ENCODE data around the gene PTGER1.

The PTGER1 gene

DNA sequence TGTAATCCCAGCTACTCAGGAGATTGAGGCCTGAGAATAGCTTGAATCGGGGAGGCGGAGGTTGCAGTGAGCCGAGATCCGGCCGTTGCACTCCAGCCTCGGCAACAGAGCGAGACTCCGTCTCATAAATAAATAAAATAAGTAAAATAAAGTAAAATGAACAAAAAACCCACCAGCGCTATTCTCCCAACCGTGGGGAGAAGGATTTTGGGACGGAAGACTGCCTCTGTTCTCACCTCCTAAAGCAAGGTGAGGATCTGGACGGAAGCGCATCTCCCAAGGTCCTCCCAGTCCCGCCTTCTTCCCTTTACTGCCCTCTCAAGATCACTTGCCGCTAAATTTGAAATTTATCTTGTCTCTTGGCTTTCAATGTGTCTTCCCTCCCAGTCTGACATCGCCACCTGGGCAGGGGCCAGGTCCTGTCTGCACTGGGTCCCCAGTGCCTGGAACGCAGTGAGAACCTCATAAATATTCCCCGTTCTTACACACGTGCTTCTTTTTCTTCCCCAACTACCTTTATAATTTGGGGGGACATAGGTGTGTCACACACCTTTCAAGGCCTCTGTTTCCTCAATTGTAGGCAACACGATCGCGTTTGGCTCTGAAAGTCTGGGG is 44.2 kb upstream of the PTGER1 start:
- peaks cover 32% of the 10 kb centered on the region for H3K36me3 ChIP-seq (ENCODE audit: insufficient read depth, low read length)
- no peak overlapping the region for H2AFZ ChIP-seq (ENCODE audit: low read length)
- no peak for TF ChIP-seq EZH2 (IDR thresholded peaks at IDR 0.05; ENCODE audit: borderline replicate concordance, low read length)
- TF ChIP-seq, protein P1, sequence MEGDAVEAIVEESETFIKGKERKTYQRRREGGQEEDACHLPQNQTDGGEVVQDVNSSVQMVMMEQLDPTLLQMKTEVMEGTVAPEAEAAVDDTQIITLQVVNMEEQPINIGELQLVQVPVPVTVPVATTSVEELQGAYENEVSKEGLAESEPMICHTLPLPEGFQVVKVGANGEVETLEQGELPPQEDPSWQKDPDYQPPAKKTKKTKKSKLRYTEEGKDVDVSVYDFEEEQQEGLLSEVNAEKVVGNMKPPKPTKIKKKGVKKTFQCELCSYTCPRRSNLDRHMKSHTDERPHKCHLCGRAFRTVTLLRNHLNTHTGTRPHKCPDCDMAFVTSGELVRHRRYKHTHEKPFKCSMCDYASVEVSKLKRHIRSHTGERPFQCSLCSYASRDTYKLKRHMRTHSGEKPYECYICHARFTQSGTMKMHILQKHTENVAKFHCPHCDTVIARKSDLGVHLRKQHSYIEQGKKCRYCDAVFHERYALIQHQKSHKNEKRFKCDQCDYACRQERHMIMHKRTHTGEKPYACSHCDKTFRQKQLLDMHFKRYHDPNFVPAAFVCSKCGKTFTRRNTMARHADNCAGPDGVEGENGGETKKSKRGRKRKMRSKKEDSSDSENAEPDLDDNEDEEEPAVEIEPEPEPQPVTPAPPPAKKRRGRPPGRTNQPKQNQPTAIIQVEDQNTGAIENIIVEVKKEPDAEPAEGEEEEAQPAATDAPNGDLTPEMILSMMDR (IDR thresholded peaks at IDR 0.05; ENCODE audit: low read length), result no peak
- peak overlapping the region; percentile 70 for H3K27ac ChIP-seq (ENCODE audit: low read depth, low read length, poor library complexity, severe bottlenecking)
- peaks cover 48% of the 10 kb centered on the region for H3K4me1 ChIP-seq (ENCODE audit: insufficient read depth, low read length, severe bottlenecking)
- no peaks in the 10 kb centered on the region for H3K9me2 ChIP-seq (ENCODE audit: low read depth, low read length)
- no peaks in the 10 kb centered on the region for H3K27me3 ChIP-seq (ENCODE audit: insufficient read depth, low read length)
- peak overlapping the region; percentile 53 for H3K4me3 ChIP-seq (ENCODE audit: low read depth, low read length, poor library complexity, severe bottlenecking)
- peaks cover 9% of the 10 kb centered on the region; the same call in 1 of the 2 replicates for H3F3A ChIP-seq (ENCODE audit: insufficient read depth, low read length)
- no peaks in the 10 kb centered on the region for H3K9me3 ChIP-seq (ENCODE audit: low read length)
- no peaks in the 10 kb centered on the region for H4K20me1 ChIP-seq (ENCODE audit: insufficient read depth, low read length)
- H3K4me2 ChIP-seq (ENCODE audit: low read length), result peak overlapping the region; percentile 62
- H3K9ac ChIP-seq (ENCODE audit: low read length), result no peak overlapping the region; the same call in 1 of the 2 replicates
- peaks cover 16% of the 10 kb centered on the region for H3K79me2 ChIP-seq (ENCODE audit: insufficient read depth, low read length)

DNA sequence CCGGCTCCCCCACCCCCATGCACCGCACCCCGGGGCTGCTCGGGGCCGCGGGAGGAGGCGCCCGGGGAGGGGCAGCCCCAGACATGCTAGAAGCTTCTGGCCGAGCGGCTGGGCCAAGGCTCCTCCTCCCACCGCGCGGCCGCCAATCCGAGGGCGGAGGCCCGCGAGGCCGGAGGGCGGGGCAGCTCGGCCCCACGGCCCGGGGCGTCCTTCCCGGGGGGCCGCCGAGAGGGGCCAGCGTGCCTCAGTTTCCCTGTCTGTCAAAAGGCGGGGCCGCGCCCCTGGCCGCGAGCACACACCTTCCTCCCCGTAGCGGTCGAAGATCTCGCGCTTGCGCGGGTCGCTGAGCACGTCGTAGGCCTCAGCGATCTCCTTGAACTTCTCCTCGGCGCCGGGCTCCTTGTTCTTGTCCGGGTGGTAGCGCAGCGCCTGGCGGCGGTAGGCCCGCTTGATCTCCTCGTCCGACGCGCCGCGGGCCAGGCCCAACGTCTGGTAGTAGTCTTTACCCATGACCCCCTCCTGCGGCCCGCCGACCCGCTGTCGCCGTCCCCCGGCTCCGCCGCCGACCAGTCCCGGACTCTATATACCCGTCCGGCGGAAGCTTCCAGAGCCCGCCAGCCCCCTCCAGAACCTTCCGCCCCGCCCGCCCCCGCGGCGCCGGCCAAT is 42.8 kb upstream of the PTGER1 start, which contains the start of gene DNAJB1:
Gene DNAJB1 (minus strand): TSS at position 558 of the 666 bp plus-strand sequence. CDS start 48 bp downstream, at position 510.
- no peak within 1 kb of the TSS for H2AFZ ChIP-seq (ENCODE audit: low read length)

DNA sequence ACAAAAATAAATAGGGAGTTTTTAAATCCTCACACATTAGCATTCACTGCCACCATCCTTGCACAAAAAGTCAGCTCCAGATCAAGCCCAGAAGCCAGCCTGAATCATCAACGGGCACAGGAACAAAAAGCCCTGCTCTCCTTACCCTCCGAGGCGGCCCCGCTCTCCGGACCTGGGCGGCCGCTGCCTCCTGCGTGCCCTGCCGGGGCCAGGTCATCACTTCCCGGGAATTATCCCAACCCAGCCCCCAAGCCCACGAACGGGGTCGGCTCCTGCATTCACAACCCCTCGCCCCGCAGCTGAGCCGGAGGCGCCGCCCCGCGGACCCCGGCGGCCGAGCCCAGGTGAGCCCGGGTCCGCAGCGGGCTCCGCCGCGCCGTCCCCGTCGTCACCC is 42.3 kb upstream of the PTGER1 start:
- TF ChIP-seq EZH2 (IDR thresholded peaks at IDR 0.05; ENCODE audit: borderline replicate concordance, low read length), result no peak
- TF ChIP-seq, protein P1 (IDR thresholded peaks at IDR 0.05; ENCODE audit: low read length), result no peak
- no peaks in the 10 kb centered on the region for H3K27me3 ChIP-seq (ENCODE audit: insufficient read depth, low read length)
- peak overlapping the region; percentile 84 for H3K4me2 ChIP-seq (ENCODE audit: low read length)
- peaks cover 45% of the 10 kb centered on the region for H3K36me3 ChIP-seq (ENCODE audit: insufficient read depth, low read length)
- H3K4me3 ChIP-seq (ENCODE audit: low read depth, low read length, poor library complexity, severe bottlenecking), result peak overlapping the region; percentile 98
- H3K9ac ChIP-seq (ENCODE audit: low read length), result peak overlapping the region; percentile 99
- no peaks in the 10 kb centered on the region for H3K9me2 ChIP-seq (ENCODE audit: low read depth, low read length)
- peaks cover 16% of the 10 kb centered on the region for H3K79me2 ChIP-seq (ENCODE audit: insufficient read depth, low read length)
- peaks cover 36% of the 10 kb centered on the region for H3K4me1 ChIP-seq (ENCODE audit: insufficient read depth, low read length, severe bottlenecking)
- H4K20me1 ChIP-seq (ENCODE audit: insufficient read depth, low read length), result no peaks in the 10 kb centered on the region
- peaks cover 14% of the 10 kb centered on the region for H3F3A ChIP-seq (ENCODE audit: insufficient read depth, low read length)
- H3K27ac ChIP-seq (ENCODE audit: low read depth, low read length, poor library complexity, severe bottlenecking), result no peak overlapping the region
- H2AFZ ChIP-seq (ENCODE audit: low read length), result no peak overlapping the region
- no peaks in the 10 kb centered on the region for H3K9me3 ChIP-seq (ENCODE audit: low read length)

More for the DNA sequence above, 42.8 kb upstream of the PTGER1 start, which contains the start of gene DNAJB1:
- H3K9ac ChIP-seq (ENCODE audit: low read length), result peak within 1 kb of the TSS; percentile 99
- H3K27ac ChIP-seq (ENCODE audit: low read depth, low read length, poor library complexity, severe bottlenecking), result peak within 1 kb of the TSS; percentile 78
- peak within 1 kb of the TSS; percentile 84 for H3K4me2 ChIP-seq (ENCODE audit: low read length)
- H3K36me3 ChIP-seq (ENCODE audit: insufficient read depth, low read length), result peaks cover 40% of the 10 kb centered on the region
- peaks cover 14% of the 10 kb centered on the region for H3F3A ChIP-seq (ENCODE audit: insufficient read depth, low read length)
- peaks cover 41% of the 10 kb centered on the region for H3K4me1 ChIP-seq (ENCODE audit: insufficient read depth, low read length, severe bottlenecking)
- H3K9me2 ChIP-seq (ENCODE audit: low read depth, low read length), result no peaks in the 10 kb centered on the region
- TF ChIP-seq, protein P1 (IDR thresholded peaks at IDR 0.05; ENCODE audit: low read length), result no peak
- no peak for TF ChIP-seq EZH2 (IDR thresholded peaks at IDR 0.05; ENCODE audit: borderline replicate concordance, low read length)
- H3K27me3 ChIP-seq (ENCODE audit: insufficient read depth, low read length), result no peaks in the 10 kb centered on the region
- H3K79me2 ChIP-seq (ENCODE audit: insufficient read depth, low read length), result peaks cover 16% of the 10 kb centered on the region
- H4K20me1 ChIP-seq (ENCODE audit: insufficient read depth, low read length), result no peaks in the 10 kb centered on the region
- peak within 1 kb of the TSS; percentile 98 for H3K4me3 ChIP-seq (ENCODE audit: low read depth, low read length, poor library complexity, severe bottlenecking)
- H3K9me3 ChIP-seq (ENCODE audit: low read length), result no peaks in the 10 kb centered on the region
